ENCODE data around the gene SYT8. TPM values are rescaled to one million over a fixed set of nuclear protein-coding genes. Genes with fewer than 3 reads are reported as not detected.
A peak's percentile ranks its signal among the peaks of the same experiment; 100 is the strongest.

The SYT8 gene
- total RNA-seq, 2 donors from 2014 or later, result 1.7 to 4.1 TPM

DNA sequence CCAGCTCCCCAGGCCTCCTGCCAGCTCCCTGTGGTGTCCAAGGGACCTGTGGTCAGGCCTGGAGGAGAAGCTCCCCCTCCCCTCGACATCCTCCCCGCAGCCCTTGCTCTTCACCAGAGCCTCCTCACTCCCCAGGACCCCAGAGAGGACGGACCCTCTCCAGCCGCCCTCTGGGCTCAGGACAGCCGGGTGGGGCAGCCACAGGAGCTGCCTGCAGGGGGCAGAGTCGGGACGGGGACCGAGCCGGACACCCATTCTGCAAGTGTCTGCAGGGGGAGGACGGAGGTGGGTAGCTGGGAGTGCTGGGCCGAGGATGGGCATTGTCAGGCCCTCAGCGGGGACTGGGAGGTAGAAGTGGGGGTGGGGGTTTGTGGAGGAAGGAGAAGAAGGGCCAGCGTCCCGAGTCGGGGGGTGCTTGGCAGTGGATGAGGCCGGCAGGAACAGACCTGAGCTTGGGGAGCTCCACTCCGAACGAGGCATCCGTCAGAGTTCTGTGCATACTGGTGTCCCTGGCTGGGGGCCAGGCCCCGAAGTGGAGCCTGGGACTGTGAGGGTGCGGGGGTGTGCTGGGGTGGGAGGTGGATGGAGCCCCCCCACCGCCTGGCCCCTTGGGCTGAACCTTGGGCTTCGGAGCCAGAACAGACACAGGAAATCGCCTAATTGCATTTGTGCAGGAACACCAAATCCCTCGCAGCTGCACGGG, 41.7 kb downstream of the SYT8 start:
- no peak overlapping the region for H3K4me3 ChIP-seq

DNA sequence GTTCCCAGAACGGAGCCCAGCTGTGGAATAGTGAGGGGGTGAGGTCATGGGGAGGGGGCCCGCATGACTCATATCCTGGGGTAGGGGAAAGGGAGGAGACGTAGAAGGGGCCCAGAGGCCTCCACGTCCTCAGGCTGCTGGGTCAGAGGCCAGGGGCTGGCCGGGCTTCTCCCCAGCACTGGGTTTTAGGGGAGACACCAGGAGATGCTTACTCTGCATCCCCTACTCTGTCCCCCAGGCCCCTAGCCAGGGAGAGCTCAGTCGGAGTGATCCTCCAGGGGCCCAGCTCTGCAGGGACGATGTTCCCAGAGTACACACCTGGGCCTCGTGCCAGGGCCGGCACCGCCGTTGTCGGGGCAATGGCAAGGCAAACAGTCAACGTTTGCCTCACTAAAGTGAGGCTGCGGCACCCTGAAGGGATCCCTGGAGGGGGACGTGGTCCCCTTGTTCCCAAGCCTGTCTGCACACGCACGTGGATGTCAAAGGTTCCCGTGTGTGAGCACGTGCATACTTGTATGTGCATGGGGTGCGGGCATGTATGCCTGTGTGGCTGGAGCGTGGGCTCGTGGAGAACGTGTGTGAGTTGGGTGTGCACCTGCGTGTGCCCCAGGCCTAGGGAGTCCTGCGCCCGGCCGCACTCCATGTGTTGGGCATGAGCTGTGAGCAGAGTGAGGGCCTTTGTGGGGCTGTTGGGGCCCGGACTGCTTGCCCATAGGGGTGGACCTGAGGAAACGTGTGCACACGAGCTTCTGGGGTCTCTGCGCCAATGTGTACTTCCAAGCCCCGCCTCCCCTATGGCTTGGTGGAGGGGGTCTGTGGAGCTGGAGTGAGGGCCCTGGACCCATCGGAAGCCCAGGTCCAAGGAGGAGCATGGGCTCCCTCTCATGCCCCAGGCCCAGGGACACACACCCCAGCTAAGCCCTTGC, 42.7 kb downstream of the SYT8 start:
- TF ChIP-seq POLR2AphosphoS5 (IDR thresholded peaks at IDR 0.05) (no peak), POLR2A (IDR thresholded peaks at IDR 0.05) (no peak)
- TF ChIP-seq, protein P1, sequence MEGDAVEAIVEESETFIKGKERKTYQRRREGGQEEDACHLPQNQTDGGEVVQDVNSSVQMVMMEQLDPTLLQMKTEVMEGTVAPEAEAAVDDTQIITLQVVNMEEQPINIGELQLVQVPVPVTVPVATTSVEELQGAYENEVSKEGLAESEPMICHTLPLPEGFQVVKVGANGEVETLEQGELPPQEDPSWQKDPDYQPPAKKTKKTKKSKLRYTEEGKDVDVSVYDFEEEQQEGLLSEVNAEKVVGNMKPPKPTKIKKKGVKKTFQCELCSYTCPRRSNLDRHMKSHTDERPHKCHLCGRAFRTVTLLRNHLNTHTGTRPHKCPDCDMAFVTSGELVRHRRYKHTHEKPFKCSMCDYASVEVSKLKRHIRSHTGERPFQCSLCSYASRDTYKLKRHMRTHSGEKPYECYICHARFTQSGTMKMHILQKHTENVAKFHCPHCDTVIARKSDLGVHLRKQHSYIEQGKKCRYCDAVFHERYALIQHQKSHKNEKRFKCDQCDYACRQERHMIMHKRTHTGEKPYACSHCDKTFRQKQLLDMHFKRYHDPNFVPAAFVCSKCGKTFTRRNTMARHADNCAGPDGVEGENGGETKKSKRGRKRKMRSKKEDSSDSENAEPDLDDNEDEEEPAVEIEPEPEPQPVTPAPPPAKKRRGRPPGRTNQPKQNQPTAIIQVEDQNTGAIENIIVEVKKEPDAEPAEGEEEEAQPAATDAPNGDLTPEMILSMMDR (IDR thresholded peaks at IDR 0.05), result no peak

More for the DNA sequence above, 41.7 kb downstream of the SYT8 start:
- Histone ChIP-seq H3K36me3 (no peaks in the 10 kb centered on the region), H3K27me3 (replicated peaks; ENCODE audit: insufficient read depth) (no peaks in the 10 kb centered on the region), H3K4me1 (replicated peaks) (no peaks in the 10 kb centered on the region), H3K9me3 (no peaks in the 10 kb centered on the region), H3K27ac (no peak overlapping the region)
- WGBS, result 44% methylated on average over 21 of the region's 26 CpGs
- intact Hi-C loops (cut with DNase I), result no loop called here
- no peak for DNase-seq (ENCODE audit: low spot score)
- no peak for TF ChIP-seq POLR2A (IDR thresholded peaks at IDR 0.05)
- TF ChIP-seq, protein P1 (IDR thresholded peaks at IDR 0.05), result peak in 1 of 4 experiments; percentile 24

DNA sequence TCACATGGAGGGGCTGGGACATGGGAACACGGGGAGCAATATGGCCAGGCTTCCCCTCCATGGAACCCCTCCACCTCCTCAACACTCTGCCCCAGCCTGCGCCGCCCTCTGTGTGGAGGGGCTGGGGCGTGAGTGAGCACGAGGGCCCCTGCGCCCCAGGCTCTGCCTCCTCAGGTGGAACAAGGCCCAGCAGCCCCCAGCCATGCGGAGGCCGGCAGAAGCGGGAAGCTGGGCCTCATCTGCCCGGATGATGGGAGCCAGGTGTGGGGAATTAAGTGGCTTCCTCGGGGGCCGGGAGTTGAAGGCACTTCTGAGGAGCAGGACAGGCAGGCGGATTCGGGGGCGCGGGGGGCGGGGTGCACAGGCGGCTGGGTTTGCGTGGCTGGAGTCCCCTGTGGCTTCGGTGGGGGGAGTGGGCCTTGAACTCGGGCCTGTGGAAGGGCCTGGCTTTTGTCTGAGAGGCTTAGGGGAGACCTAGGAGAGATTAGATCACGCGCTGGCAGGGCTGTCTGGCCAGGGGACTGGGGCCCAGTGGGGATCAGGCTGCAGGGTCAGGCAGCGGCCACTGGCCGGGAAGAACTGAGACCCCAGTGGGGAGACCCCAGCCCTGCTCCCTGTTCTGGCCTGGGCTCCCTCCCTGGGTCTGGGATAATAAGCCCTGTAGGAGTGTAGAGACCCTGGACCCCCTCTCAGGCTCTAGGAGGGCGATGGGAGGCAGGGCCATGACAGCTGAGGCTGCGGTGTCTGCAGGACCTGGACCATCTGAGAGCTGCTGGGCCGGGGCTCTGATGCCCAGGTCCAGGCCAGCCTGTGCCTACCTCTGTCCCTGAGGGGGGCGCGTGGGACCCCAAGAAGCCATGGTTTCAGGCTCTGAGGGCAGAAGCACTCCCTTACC, 43.6 kb downstream of the SYT8 start:
- Histone ChIP-seq H3K27me3 (replicated peaks; ENCODE audit: insufficient read depth) (no peaks in the 10 kb centered on the region), H3K36me3 (no peaks in the 10 kb centered on the region), H3K27ac (no peak overlapping the region), H3K4me3 (no peak overlapping the region), H3K9me3 (no peaks in the 10 kb centered on the region), H3K4me1 (replicated peaks) (no peaks in the 10 kb centered on the region)
- WGBS, result 88% methylated on average over 30 of the region's 30 CpGs
- intact Hi-C loops (cut with DNase I), result no loop called here
- DNase-seq (ENCODE audit: low spot score), result no peak
- TF ChIP-seq POLR2A (IDR thresholded peaks at IDR 0.05) (no peak), POLR2AphosphoS5 (IDR thresholded peaks at IDR 0.05) (no peak)
- TF ChIP-seq, protein P1 (IDR thresholded peaks at IDR 0.05), result no peak

More for the DNA sequence above, 42.7 kb downstream of the SYT8 start:
- intact Hi-C loops (cut with DNase I), result no loop called here
- Histone ChIP-seq H3K9me3 (no peaks in the 10 kb centered on the region), H3K4me1 (replicated peaks) (no peaks in the 10 kb centered on the region), H3K27me3 (replicated peaks; ENCODE audit: insufficient read depth) (no peaks in the 10 kb centered on the region), H3K27ac (no peak overlapping the region), H3K4me3 (no peak overlapping the region), H3K36me3 (no peaks in the 10 kb centered on the region)
- peak; percentile 33 for DNase-seq (ENCODE audit: low spot score)
- WGBS, result 47% methylated on average over 32 of the region's 33 CpGs

DNA sequence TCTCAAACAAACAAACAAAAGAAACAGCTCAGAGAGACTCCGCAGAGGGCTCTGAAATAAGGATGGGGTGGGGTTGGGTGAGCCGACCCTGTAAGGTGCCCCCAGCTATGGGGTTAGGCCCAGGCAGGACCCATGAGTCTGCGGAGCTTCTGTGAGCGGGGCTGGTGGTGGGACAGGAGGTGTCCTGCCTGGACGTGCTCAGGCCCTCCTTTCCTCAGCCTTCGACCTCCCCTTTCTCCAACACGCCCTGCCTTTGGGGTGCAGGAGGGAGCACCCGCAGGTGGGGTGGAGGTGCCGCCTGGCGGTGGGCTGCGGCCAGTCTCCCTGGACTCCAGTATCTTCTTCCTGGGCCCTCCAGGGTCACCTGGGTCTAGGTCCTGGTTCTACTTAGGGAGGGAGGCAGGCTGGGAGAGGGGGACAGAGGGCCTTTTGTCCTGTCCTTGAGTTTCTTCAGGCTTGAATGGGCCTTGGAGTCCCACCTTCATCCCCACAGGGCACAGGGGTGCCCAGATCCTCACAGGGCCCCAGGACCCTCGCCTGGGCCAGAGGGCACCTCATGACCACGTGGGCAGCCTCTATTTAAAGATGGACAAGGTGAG, 44.7 kb downstream of the SYT8 start:
- DNase-seq (ENCODE audit: low spot score), result no peak
- Histone ChIP-seq H3K9me3 (no peaks in the 10 kb centered on the region), H3K27me3 (replicated peaks; ENCODE audit: insufficient read depth) (no peaks in the 10 kb centered on the region), H3K27ac (no peak overlapping the region), H3K36me3 (no peaks in the 10 kb centered on the region), H3K4me1 (replicated peaks) (no peaks in the 10 kb centered on the region), H3K4me3 (no peak overlapping the region)
- TF ChIP-seq POLR2A (IDR thresholded peaks at IDR 0.05) (no peak), POLR2AphosphoS5 (IDR thresholded peaks at IDR 0.05) (no peak)
- TF ChIP-seq, protein P1 (IDR thresholded peaks at IDR 0.05), result no peak
- 85% methylated on average over 13 of the region's 13 CpGs for WGBS
- intact Hi-C loops (cut with DNase I), result no loop called here

Data from prostate gland (tissue), 2 donors.